HUES48 (cell line): ENCODE results near the gene TMEM185B.

Experiments used
- H3K27ac ChIP-seq: one replicate; pipeline ENCODE4 v1.7.0; 2013; ENCODE audit warnings: low read depth, low read length, inconsistent platforms
- H3K27me3 ChIP-seq: 2 replicates; pipeline ENCODE4 v1.6.1; 2013; ENCODE audit warnings: mild to moderate bottlenecking, low read length; ENCODE audit not compliant: control insufficient read depth, insufficient read depth
- H3K36me3 ChIP-seq: 2 replicates; pipeline ENCODE4 v1.6.1; 2013; ENCODE audit warnings: low read length; ENCODE audit not compliant: control insufficient read depth, insufficient read depth
- H3K4me1 ChIP-seq: 2 replicates; pipeline ENCODE4 v1.6.1; 2013; ENCODE audit warnings: mild to moderate bottlenecking, low read length; ENCODE audit not compliant: control insufficient read depth, insufficient read depth
- H3K4me3 ChIP-seq: 2 replicates; pipeline ENCODE4 v1.5.1; 2013; ENCODE audit warnings: mild to moderate bottlenecking, low read depth, low read length
- H3K9ac ChIP-seq: 2 replicates; pipeline ENCODE4 v1.6.1; 2013; ENCODE audit warnings: mild to moderate bottlenecking, low read depth, low read length, moderate library complexity
- H3K9me3 ChIP-seq: 2 replicates; pipeline ENCODE4 v1.6.1; 2013; ENCODE audit warnings: low read length; ENCODE audit not compliant: control insufficient read depth, insufficient read depth

The TMEM185B gene

DNA sequence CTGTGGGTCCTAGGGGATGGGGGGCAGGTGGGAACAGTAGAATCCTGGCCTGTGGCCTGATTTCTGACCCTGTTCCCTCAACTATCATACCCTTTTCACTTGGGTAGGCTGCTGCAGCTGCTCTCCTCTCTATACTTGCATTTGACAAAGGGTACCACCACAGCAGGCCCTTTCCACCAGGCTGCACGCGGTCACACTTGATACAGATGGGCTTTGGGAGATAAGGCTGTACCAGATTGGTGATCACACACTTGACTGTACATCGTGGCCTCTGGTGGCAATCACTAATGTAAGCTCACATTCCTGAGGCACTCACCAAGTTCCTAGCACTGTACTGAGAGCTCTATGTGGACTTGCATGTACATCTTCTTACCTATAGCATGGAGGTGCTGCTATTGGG is 27.9 kb upstream of the TMEM185B start:
- no peak overlapping the region for H3K4me3 ChIP-seq
- H3K9me3 ChIP-seq = no peaks in the 10 kb centered on the region
- peaks cover 23% of the 10 kb centered on the region for H3K4me1 ChIP-seq
- H3K27me3 ChIP-seq = peaks cover 56% of the 10 kb centered on the region
- no peak overlapping the region for H3K9ac ChIP-seq
- no peak overlapping the region for H3K27ac ChIP-seq
- H3K36me3 ChIP-seq = no peaks in the 10 kb centered on the region

GRCh38 chr2:120250640-120251039 is 27.4 kb upstream of the TMEM185B start:
- Histone ChIP-seq H3K9me3 (no peaks in the 10 kb centered on the region), H3K27ac (no peak overlapping the region)

DNA sequence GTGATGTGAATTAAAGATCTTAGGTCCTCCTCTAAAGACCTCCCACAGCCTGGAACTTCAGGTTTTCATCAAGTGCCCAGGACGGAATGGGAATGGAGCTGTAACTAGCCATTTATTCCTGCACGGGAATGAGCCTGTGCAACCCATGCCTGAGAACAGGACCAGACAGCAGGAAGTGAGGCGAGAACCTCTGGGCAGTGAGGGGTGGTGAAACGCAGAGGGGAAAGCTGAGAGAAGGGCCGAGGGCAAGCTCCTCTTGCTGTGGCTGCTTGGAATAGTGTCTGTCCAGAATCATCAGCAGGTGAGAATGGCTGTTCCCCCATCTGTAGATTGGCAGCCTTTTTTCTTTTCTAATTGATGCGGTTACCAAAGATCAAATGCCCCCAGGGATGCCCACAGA is 24.7 kb upstream of the TMEM185B start:
- Histone ChIP-seq H3K4me1 (peaks cover 21% of the 10 kb centered on the region), H3K9ac (no peak overlapping the region), H3K36me3 (no peaks in the 10 kb centered on the region)

More at GRCh38 chr2:120250640-120251039, 27.4 kb upstream of the TMEM185B start:
- no peaks in the 10 kb centered on the region for H3K36me3 ChIP-seq
- peaks cover 56% of the 10 kb centered on the region for H3K27me3 ChIP-seq
- no peak overlapping the region for H3K4me3 ChIP-seq
- no peak overlapping the region for H3K9ac ChIP-seq
- H3K4me1 ChIP-seq = peaks cover 25% of the 10 kb centered on the region

DNA sequence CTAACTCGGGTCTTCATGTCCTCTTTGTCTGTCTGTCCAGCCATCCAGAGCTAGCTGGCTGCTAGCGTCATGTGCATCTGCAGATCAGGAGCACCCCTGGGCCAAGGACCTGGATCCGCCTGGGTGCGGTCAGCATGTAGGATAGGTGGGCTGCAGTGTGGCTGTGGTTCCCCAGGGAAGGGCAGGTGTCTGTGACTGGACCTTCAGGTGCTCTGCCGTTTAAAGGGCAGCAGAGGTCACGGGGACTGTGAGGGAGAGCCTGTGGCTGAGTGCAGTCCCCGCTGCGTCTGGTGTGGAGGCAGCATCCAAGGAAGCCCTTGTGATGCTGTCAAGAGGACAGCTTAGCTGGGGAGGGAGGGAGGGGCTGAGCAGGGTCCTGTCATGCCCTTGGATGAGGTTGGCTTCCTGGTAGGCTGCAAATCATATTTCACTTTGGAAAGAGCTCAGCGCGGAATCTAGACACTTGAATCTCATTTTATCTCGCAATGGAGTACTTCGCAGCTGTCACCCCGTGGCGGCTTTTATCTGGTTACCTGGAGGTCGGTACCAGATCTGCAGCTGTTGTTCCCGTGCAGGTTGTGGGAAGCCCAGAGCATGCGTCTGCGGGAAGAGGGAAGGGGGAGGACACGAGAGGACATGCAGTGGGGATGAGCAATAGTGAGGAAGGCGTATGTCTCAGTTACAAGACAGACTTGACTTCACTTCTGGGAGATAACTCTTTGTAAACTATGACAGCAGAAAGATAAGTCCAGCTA is 23.5 kb upstream of the TMEM185B start:
- Histone ChIP-seq H3K27ac (no peak overlapping the region), H3K9ac (no peak overlapping the region)

More for the DNA sequence above, 24.7 kb upstream of the TMEM185B start:
- Histone ChIP-seq H3K27ac (no peak overlapping the region), H3K4me3 (no peak overlapping the region), H3K9me3 (no peaks in the 10 kb centered on the region), H3K27me3 (peaks cover 37% of the 10 kb centered on the region)

GRCh38 chr2:120245520-120246332 is 22.5 kb upstream of the TMEM185B start:
- Histone ChIP-seq H3K4me1 (peaks cover 16% of the 10 kb centered on the region), H3K27ac (no peak overlapping the region)

More for the DNA sequence above, 23.5 kb upstream of the TMEM185B start:
- H3K27me3 ChIP-seq = peaks cover 33% of the 10 kb centered on the region
- H3K9me3 ChIP-seq = no peaks in the 10 kb centered on the region
- no peak overlapping the region for H3K4me3 ChIP-seq
- no peaks in the 10 kb centered on the region for H3K36me3 ChIP-seq
- H3K4me1 ChIP-seq = peaks cover 17% of the 10 kb centered on the region

GRCh38 chr2:120244656-120245519 is 21.7 kb upstream of the TMEM185B start:
- no peak overlapping the region for H3K27ac ChIP-seq
- H3K4me3 ChIP-seq = no peak overlapping the region
- no peaks in the 10 kb centered on the region for H3K36me3 ChIP-seq
- peaks cover 17% of the 10 kb centered on the region for H3K4me1 ChIP-seq
- no peak overlapping the region for H3K9ac ChIP-seq
- no peaks in the 10 kb centered on the region for H3K9me3 ChIP-seq
- peaks cover 15% of the 10 kb centered on the region for H3K27me3 ChIP-seq

More at GRCh38 chr2:120245520-120246332, 22.5 kb upstream of the TMEM185B start:
- peaks cover 23% of the 10 kb centered on the region for H3K27me3 ChIP-seq
- H3K9me3 ChIP-seq = no peaks in the 10 kb centered on the region
- no peak overlapping the region for H3K4me3 ChIP-seq
- H3K36me3 ChIP-seq = no peaks in the 10 kb centered on the region
- no peak overlapping the region for H3K9ac ChIP-seq

DNA sequence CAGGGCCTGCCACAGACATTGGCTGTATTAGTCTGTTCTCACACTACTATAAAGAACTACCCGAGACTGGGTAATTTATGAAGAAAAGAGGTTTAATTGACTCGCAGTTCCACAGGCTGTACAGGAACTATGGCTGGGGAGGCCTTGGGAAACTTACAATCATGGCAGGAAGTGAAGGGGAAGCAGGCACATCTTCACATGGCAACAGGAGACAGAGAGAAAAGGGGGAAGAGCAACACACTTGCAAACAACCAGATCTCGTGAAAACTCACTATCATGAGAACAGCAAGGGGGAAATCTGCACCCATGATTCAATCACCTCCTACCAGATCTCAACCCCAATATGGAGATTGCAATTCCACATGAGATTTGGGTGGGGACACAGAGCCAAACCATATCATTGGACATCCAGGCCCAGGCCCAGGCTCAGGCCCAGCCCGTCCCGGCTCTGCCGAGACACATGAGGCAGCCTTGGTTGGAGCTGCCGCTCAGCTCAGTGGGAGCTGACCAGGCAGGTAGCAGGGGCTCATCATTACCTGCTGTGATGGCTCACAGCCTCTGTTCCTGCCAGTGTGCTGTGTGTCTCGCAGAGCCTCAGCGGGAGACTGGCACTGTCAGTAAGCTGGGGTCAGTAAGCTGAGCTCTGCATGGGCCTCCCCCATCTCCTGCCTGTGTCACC is 20.8 kb upstream of the TMEM185B start:
- Histone ChIP-seq H3K9me3 (no peaks in the 10 kb centered on the region), H3K36me3 (no peaks in the 10 kb centered on the region), H3K27me3 (peaks cover 16% of the 10 kb centered on the region), H3K4me1 (peaks cover 24% of the 10 kb centered on the region), H3K4me3 (no peak overlapping the region), H3K9ac (no peak overlapping the region), H3K27ac (no peak overlapping the region)

DNA sequence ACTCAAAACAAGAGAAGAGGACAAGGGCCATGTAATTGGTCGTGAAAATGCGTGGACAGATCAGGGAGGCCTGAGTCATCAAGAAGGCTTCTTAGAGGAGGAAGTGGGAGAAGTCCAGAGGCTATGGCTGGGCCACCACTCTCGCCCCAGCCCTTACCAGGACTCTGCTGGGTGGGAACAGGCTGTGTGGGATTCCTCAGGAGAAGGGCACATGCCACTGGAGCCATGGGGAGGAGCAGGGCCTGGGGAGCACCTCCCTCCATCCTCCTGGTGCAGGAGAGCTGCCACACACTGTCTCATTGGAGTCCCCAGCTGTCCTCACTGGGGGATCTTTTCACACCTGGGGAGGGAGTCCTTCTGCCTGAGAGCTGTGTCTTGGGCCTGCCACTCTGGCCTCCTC is 20.0 kb upstream of the TMEM185B start:
- Histone ChIP-seq H3K9ac (no peak overlapping the region), H3K36me3 (no peaks in the 10 kb centered on the region), H3K27me3 (peaks cover 14% of the 10 kb centered on the region), H3K27ac (no peak overlapping the region), H3K4me3 (no peak overlapping the region), H3K9me3 (no peaks in the 10 kb centered on the region), H3K4me1 (peaks cover 24% of the 10 kb centered on the region)

GRCh38 chr2:120241684-120242083 is 18.5 kb upstream of the TMEM185B start:
- Histone ChIP-seq H3K27ac (no peak overlapping the region), H3K27me3 (peaks cover 8% of the 10 kb centered on the region), H3K4me3 (no peak overlapping the region), H3K9me3 (no peaks in the 10 kb centered on the region), H3K4me1 (peaks cover 27% of the 10 kb centered on the region), H3K36me3 (no peaks in the 10 kb centered on the region), H3K9ac (no peak overlapping the region)

DNA sequence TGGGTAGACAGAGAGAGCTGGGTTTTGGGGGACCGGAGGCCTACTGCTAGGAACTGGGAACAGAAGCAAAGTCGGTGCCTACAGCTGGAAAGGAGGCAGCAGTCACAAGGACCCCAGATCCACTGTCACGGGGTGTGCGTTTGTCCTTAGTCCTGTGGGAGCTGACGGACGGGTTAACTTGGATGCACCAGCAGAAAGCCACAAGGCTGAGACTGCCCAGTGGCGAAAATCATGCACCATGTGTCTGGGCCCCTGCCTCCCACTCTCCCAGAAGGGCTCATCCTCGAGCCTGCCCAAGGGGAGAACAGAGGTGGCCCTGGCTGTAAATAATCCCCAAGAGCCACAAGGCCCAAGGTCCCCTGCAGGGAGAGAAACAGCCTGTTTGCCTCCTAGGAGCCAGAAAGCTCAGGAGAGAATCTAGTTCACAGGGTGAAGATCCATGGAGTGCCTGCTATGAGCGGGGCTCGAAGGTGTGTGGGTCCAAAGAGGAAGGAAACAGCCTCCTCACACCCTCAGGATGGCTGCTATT is 17.8 kb upstream of the TMEM185B start:
- H3K4me1 ChIP-seq = peaks cover 21% of the 10 kb centered on the region
- no peak overlapping the region for H3K4me3 ChIP-seq
- H3K27ac ChIP-seq = no peak overlapping the region
- H3K9me3 ChIP-seq = no peaks in the 10 kb centered on the region
- peaks cover 8% of the 10 kb centered on the region for H3K27me3 ChIP-seq
- H3K36me3 ChIP-seq = no peaks in the 10 kb centered on the region
- no peak overlapping the region for H3K9ac ChIP-seq
